ENCODE data around the gene FOXA3.

DNA sequence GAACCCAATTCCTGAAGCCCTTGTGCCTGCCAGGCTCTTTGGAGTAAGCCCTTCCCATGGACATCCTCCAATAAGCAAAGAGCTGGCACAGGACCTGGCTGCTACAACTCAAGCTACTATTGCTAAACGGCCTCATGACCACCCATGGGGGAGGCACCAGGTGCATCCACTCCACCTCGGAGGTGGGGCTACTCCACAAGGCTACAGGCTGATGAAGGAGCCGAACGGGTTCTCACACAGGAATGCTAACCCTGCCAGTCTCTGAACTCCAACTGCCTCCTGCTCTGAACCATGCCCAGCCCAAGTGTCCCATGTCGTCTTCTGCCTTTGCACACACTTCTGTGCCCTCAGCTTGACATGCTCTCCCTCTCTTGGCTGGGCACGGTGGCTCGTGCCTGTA is 11.1 kb upstream of the FOXA3 start:
- TF ChIP-seq, protein P1, sequence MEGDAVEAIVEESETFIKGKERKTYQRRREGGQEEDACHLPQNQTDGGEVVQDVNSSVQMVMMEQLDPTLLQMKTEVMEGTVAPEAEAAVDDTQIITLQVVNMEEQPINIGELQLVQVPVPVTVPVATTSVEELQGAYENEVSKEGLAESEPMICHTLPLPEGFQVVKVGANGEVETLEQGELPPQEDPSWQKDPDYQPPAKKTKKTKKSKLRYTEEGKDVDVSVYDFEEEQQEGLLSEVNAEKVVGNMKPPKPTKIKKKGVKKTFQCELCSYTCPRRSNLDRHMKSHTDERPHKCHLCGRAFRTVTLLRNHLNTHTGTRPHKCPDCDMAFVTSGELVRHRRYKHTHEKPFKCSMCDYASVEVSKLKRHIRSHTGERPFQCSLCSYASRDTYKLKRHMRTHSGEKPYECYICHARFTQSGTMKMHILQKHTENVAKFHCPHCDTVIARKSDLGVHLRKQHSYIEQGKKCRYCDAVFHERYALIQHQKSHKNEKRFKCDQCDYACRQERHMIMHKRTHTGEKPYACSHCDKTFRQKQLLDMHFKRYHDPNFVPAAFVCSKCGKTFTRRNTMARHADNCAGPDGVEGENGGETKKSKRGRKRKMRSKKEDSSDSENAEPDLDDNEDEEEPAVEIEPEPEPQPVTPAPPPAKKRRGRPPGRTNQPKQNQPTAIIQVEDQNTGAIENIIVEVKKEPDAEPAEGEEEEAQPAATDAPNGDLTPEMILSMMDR (IDR thresholded peaks at IDR 0.05) = no peak
- TF ChIP-seq POLR2A (IDR thresholded peaks at IDR 0.05) = no peak
